Subcutaneous abdominal adipose tissue (tissue), 5 donors: ENCODE measurements around the gene HOXC13.

Source experiments
- H3K27ac ChIP-seq: one replicate; pipeline ENCODE4 v1.7.0; 2013; ENCODE audit warnings: low read depth, mild to moderate bottlenecking, inconsistent platforms, low read length, moderate library complexity
- H3K27me3 ChIP-seq, 5 donors: one replicate each; pipeline ENCODE4 v1.7.0; 2013; ENCODE audit warnings: low read length in 5 of 5, inconsistent platforms in 1 of 5; ENCODE audit not compliant: control insufficient read depth in 5 of 5, insufficient read depth in 4 of 5
- H3K36me3 ChIP-seq, 5 donors: one replicate each; pipeline ENCODE4 v1.7.0; 2013; ENCODE audit warnings: low read length in 5 of 5; ENCODE audit not compliant: control insufficient read depth in 5 of 5, insufficient read depth in 5 of 5
- H3K4me1 ChIP-seq, 5 donors: one replicate each; pipeline ENCODE4 v1.7.0; 2013; ENCODE audit warnings: low read length in 5 of 5, mild to moderate bottlenecking in 3 of 5, moderate library complexity in 1 of 5; ENCODE audit not compliant: control insufficient read depth in 5 of 5, insufficient read depth in 5 of 5
- H3K4me3 ChIP-seq, 5 donors: one replicate each; pipeline ENCODE4 v1.7.0; 2013; ENCODE audit warnings: low read length in 5 of 5, low read depth in 1 of 5
- H3K9ac ChIP-seq, 5 donors: one replicate each; pipeline ENCODE4 v1.7.0; 2013; ENCODE audit warnings: low read length in 5 of 5, mild to moderate bottlenecking in 4 of 5, moderate library complexity in 3 of 5
- H3K9me3 ChIP-seq, 5 donors: one replicate each; pipeline ENCODE4 v1.7.0; 2013; ENCODE audit warnings: low read length in 5 of 5; ENCODE audit not compliant: control insufficient read depth in 5 of 5
- donor health status: healthy.
- donor health status: healthy.
- donor health status: healthy.
- donor health status: healthy.
- donor health status: healthy.

HOXC13 gene

GRCh38 chr12:53948650-53949593 is 10.3 kb downstream of the HOXC13 start:
- H3K36me3 ChIP-seq = no peaks in the 10 kb centered on the region
- no peak overlapping the region for H3K9ac ChIP-seq
- H3K27ac ChIP-seq = no peak overlapping the region
- no peak overlapping the region for H3K4me3 ChIP-seq
- no peaks in the 10 kb centered on the region for H3K9me3 ChIP-seq
- peaks cover 71 to 91% (median 83%) of the 10 kb centered on the region in 5 donors for H3K27me3 ChIP-seq
- peaks cover 0 to 30% (median 14%) of the 10 kb centered on the region in 5 donors for H3K4me1 ChIP-seq

GRCh38 chr12:53949631-53950436 is 11.2 kb downstream of the HOXC13 start:
- Histone ChIP-seq H3K9ac (no peak overlapping the region), H3K4me3 (no peak overlapping the region), H3K27me3 (peaks cover 72 to 90% (median 81%) of the 10 kb centered on the region in 5 donors), H3K9me3 (no peaks in the 10 kb centered on the region), H3K4me1 (peaks cover 0 to 33% (median 15%) of the 10 kb centered on the region in 5 donors), H3K36me3 (no peaks in the 10 kb centered on the region), H3K27ac (no peak overlapping the region)

DNA sequence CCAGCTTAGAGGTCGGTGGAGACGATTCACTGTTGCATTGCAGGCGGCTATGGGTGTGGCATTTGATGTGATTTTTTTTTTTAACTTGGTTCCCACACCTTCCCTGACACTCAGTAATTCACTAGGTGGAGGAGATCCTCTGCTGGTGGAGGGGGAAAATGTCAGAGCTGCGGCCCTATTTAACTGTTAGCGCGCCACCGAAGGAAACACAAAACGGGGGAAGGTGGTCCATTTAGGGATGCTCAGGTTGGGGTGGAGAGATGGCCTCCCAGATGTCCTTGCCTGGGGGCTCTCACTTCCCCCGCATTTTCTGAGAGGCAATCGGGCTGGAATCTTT is 11.8 kb downstream of the HOXC13 start:
- Histone ChIP-seq H3K4me1 (peaks cover 0 to 32% (median 18%) of the 10 kb centered on the region in 5 donors), H3K27me3 (peaks cover 72 to 88% (median 80%) of the 10 kb centered on the region in 5 donors), H3K4me3 (no peak overlapping the region), H3K27ac (no peak overlapping the region), H3K9ac (no peak overlapping the region), H3K36me3 (no peaks in the 10 kb centered on the region), H3K9me3 (no peaks in the 10 kb centered on the region)

- Histone ChIP-seq H3K9ac (no peak overlapping the region), H3K4me3 (no peak overlapping the region), H3K27me3 (peaks cover 72 to 88% (median 80%) of the 10 kb centered on the region in 5 donors), H3K36me3 (no peaks in the 10 kb centered on the region), H3K4me1 (peaks cover 0 to 32% (median 18%) of the 10 kb centered on the region in 5 donors), H3K27ac (no peak overlapping the region), H3K9me3 (no peaks in the 10 kb centered on the region)
Measured at GRCh38 chr12:53950789-53951576, 12.4 kb downstream of the HOXC13 start.

DNA sequence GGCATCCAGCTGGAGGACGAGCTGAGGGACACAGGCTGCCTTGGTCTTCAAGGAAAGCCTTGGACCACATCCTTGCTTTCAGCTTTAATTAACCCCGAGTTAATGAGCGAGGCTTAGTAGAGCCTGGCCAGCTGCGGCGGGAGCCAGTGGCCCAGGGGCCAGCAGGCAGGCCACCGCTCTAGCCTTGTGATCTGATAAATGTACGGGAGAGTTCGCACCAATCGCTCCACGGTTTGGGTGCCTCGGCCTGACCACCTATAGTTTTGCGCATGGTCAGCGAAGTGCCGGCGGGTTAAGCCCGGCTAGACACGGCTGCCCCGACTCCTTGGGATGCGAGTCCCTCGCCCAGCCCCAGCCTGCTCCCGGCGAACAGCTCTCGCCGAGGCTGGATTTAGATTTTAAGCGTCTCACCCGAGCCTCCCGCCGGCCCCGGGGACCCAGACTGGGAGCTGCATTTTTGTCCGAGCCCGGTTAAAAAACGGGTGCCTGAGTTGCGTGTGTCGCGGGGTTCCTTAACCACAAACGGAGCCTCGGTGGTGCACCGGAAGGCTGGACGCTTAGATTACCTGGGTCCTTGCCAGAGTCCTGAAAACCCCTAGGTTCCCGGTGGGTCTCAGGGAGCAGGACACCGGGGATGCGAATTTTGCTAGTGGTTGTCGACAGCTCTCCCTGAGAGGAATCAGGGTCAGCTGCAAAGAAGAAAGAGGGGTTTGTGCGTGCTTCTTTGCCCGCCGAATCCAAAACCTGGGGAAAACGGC is 13.1 kb downstream of the HOXC13 start:
- Histone ChIP-seq H3K9ac (no peak overlapping the region), H3K27ac (no peak overlapping the region), H3K9me3 (no peaks in the 10 kb centered on the region), H3K4me1 (peaks cover 0 to 32% (median 18%) of the 10 kb centered on the region in 5 donors), H3K36me3 (no peaks in the 10 kb centered on the region), H3K4me3 (no peak overlapping the region), H3K27me3 (peaks cover 72 to 89% (median 80%) of the 10 kb centered on the region in 5 donors)

GRCh38 chr12:53952335-53952694 is 13.7 kb downstream of the HOXC13 start:
- no peaks in the 10 kb centered on the region for H3K36me3 ChIP-seq
- H3K27me3 ChIP-seq = peaks cover 77 to 91% (median 82%) of the 10 kb centered on the region in 5 donors
- H3K4me1 ChIP-seq = peaks cover 0 to 32% (median 18%) of the 10 kb centered on the region in 5 donors
- no peak overlapping the region for H3K27ac ChIP-seq
- no peak overlapping the region for H3K9ac ChIP-seq
- H3K4me3 ChIP-seq = no peak overlapping the region
- no peaks in the 10 kb centered on the region for H3K9me3 ChIP-seq

DNA sequence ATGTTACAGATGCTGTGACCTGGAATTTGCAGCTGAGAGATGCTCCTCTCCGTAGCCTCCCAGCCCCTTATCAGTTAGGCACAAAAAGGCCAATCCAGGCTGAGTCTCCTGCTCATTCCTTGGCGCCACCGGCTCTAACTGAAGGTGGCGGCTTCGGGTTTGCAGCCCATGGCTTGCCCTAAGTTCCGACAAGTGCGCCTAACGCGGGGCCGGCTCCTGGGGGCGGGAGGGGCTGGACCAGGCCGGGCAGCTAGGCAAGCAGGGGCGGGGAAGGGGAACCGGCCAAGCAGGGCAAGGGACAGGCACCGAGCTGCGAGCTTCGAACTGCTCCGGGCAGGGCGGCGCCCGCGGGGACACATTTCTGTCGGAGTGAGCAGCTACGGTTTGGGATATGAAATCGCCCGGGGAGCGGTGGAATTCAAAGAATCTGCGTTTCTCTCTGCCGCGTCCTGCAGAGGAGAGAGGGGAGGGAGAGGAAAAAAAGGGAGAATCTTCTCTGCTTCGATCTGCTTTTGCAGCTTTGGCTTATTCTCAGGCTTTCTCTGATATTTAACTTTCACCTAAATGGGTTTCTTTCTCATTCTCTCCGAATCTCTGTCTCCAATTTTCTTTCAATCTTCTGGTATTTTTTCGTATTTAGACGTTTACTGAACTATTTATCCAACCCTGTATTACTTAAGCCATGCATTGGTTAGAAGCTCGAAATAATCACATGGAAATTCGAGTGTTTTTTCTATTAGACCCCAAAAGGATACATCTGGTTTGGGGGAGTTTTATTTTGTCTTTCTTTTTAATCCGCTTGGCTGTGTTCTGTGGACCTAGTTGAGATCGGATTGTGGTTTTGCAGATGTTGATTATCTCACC is 14.5 kb downstream of the HOXC13 start:
- Histone ChIP-seq H3K27me3 (peaks cover 80 to 91% (median 84%) of the 10 kb centered on the region in 5 donors), H3K27ac (no peak overlapping the region), H3K9ac (no peak overlapping the region), H3K36me3 (no peaks in the 10 kb centered on the region), H3K4me3 (no peak overlapping the region), H3K4me1 (peaks cover 0 to 32% (median 18%) of the 10 kb centered on the region in 5 donors), H3K9me3 (no peaks in the 10 kb centered on the region)

DNA sequence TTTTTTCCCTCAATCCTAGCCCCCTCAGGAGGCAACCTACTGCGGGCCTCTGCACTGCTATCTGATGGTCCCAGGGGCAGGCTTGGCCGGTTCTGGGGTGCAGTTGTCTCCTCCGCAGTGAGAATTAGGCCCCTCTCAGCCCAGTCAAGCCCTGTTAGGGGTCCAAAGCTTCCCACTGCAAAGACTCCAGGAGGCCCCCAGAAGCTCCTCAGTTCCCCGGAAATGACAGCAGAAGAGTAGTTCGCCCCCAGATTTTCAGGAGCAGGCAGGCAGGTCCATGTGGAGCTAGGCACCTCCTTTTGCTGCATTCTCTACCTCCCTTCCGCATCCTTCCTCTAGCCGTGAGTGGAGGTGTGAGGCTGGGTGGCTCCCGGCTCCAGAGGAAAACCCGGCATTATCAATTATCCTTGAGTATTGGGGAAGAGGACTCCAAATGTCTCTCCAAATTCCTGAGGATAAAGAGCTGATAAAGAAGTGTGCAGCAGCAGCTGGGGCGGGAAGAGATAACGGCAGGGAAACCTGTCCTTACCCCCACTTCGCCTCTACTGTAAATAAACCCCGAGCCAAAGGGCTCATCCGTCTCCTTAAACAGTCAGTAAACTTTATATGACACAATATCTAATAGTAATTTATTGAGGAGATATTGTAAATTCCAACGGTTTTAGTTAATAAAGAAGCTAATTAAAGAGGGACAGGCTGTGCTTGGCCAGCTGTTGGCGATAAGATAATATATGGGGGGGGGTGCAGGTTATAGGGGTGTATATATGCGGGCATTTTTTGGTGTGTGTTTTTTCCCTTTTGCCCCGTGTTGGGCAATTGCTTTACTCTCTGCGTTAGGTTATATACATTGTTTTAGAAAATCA is 15.4 kb downstream of the HOXC13 start:
- Histone ChIP-seq H3K4me3 (no peak overlapping the region), H3K9ac (no peak overlapping the region), H3K36me3 (no peaks in the 10 kb centered on the region), H3K27ac (no peak overlapping the region), H3K4me1 (peaks cover 0 to 32% (median 18%) of the 10 kb centered on the region in 5 donors), H3K27me3 (peaks cover 84 to 94% (median 88%) of the 10 kb centered on the region in 5 donors), H3K9me3 (no peaks in the 10 kb centered on the region)
